DOHH2 (cell line): ENCODE results near the gene S100A14.

Experiments used
- EZH2phosphoT487 ChIP-seq: fragments of 200-600 bp; sonication (generic); IDR thresholded peaks from 2 replicates; pipeline ENCODE4 v1.6.1; 2017; ENCODE audit warnings: borderline replicate concordance, mild to moderate bottlenecking, antibody characterized with exemption, low read length, moderate library complexity, mixed read lengths
- TF ChIP-seq, protein P1 (sequence below): fragments of 200-600 bp; sonication (generic); IDR thresholded peaks from one replicate; pipeline ENCODE4 v1.5.1; 2014; ENCODE audit warnings: antibody characterized with exemption, mild to moderate bottlenecking, low read depth, low read length; ENCODE audit not compliant: poor library complexity, severe bottlenecking

GRCh38 chr1:153627715-153628626, 11.8 kb upstream of the S100A14 start, which contains the start of gene S100A1:
- TF ChIP-seq, protein P1, sequence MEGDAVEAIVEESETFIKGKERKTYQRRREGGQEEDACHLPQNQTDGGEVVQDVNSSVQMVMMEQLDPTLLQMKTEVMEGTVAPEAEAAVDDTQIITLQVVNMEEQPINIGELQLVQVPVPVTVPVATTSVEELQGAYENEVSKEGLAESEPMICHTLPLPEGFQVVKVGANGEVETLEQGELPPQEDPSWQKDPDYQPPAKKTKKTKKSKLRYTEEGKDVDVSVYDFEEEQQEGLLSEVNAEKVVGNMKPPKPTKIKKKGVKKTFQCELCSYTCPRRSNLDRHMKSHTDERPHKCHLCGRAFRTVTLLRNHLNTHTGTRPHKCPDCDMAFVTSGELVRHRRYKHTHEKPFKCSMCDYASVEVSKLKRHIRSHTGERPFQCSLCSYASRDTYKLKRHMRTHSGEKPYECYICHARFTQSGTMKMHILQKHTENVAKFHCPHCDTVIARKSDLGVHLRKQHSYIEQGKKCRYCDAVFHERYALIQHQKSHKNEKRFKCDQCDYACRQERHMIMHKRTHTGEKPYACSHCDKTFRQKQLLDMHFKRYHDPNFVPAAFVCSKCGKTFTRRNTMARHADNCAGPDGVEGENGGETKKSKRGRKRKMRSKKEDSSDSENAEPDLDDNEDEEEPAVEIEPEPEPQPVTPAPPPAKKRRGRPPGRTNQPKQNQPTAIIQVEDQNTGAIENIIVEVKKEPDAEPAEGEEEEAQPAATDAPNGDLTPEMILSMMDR = no peak
- no peak for TF ChIP-seq EZH2phosphoT487
